NCI-H526 treated with DMSO at 0.1 percent for 48 hours (cell line): Measurements from ENCODE around the gene MAPKAP1.

Experiments used
- DNase-seq: peaks from one replicate; lab custom pipeline; 2025; lab: John Stamatoyannopoulos, UW

MAPKAP1 gene

DNA sequence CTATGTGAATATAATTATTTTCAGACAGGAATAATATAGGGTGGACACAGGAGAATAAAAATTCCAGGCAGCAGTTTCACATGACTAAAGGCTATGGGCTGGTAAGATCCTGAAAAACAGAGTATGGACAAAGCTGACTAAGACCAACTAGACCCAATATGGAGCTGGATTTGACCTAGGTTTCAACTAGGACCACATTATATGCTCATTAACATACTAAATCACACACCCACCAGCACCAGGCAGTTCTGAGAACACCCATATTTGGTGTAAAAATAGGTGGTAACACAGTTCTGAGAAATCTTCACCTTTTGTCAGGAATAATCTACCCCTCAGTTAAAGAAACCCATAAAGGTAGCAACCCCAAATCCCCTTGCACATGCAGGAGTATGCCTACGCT lies 64.7 kb downstream of the MAPKAP1 start:
- DNase-seq, result no peak

- no peak for DNase-seq
Measured at GRCh38 chr9:125639057-125639456, 68.0 kb downstream of the MAPKAP1 start.

DNA sequence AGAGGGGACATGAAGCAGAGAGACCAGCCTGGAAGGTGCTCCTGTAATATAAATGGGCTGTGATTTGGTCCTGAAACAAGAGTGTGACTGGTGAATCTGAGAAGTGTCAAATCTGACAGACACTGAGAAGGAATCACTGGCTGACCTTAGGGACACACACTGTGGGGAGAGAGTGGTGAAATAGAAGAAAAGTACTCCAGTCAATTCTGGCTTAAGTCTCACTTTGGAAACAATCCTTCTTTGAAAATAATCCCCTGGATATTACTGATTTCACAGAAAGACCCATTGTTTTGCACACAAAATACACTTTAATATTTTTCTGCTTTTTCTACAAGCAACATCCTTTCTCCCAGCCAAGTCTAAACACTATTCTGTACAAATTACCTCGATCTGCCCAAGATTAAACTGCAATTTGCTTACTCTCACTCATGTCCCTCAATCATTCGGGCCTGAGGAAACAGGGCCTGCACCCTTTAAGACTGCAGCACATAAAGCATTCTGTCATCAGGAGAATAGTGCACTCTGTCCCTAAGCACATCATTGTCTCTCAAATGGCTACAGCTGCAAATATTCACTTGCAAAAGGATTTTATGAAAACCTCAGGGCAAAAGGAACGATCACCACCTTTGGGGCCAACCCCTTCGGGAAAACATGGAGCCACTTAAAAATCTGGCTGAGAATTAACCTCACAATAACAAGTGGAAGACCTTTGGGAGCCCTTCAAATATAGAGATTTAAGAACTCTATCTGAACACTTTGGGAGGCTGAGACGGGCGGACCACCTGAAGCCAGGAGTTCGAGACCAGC lies 68.6 kb downstream of the MAPKAP1 start:
- DNase-seq, result no peak

DNA sequence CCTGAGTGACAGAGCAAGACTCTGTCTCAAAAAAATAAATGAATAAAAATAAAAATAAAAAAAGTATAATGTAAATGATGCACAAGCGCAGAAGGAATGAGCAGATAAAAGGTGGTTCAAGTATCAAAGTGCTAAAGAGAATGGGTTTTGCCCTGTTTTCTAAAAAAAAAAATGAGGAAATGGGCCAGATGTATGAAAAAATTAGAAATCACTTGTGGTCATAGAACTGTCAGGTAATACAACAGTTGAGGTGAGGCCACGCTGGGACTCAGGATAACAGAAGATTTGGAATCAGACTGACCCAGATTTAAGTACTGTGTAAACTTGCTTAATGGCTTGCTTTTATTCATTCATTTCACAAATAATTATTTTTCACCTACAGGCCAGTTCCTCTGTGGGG lies 69.8 kb downstream of the MAPKAP1 start:
- DNase-seq, result no peak

DNA sequence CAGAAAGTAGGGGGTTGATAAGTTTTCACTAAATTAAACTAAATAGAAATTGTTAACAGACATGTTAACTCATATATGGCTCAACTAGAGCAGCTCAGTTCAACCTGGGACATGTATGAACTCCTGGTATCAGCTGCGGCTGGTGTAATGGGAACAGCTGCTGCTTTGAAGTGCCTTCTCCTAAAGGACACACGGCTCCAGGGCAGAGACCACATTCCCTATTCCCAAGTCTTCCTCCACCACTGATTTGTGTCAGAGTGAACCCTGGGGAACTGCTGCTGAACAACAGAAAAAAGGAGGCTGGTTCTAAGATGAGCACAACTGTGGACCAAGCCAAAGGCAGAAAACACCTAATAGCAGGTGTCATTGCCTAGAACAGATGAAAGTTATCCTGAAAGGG lies 71.1 kb downstream of the MAPKAP1 start:
- no peak for DNase-seq

GRCh38 chr9:125634040-125634717 lies 72.8 kb downstream of the MAPKAP1 start:
- no peak for DNase-seq

- no peak for DNase-seq
Measured at GRCh38 chr9:125633116-125633745, 73.8 kb downstream of the MAPKAP1 start.

DNA sequence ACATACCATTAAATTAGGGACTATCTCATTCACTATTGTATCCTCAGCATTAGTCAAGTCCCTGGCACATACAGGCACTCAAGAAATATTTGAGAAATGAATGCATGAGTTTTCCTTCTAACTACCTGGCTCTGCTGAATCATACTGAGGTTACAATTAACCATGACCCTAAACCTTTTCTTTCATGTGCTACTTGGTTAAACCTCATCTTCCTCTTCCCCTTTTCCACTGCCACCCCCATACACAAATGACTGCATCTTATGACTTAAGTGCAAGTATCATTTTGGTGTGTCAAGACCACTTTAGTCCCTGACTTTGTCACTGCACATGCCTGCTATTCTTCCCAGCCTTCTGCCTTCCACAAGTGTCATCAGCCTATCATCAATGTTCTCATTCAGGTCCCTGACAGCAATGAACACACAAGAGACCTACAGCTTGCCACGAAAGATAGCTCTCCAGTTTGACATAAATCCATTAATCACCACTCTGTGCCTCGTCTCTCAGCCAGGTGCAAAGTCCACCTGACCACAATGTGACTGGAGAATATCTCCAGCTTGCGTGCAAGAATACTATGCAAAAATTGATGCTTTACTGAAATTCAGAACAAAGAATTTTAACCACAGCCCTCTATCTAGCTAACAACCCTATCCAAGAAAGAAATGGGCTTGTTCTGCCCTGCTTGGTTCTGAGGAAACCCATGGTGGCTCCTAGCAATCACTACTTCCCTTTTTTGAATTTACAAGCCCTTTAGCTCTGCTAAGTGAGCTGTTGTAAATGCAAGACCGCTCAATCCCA lies 74.5 kb downstream of the MAPKAP1 start:
- peak; percentile 37 for DNase-seq

GRCh38 chr9:125631391-125632085 lies 75.5 kb downstream of the MAPKAP1 start:
- peak; percentile 26 for DNase-seq

DNA sequence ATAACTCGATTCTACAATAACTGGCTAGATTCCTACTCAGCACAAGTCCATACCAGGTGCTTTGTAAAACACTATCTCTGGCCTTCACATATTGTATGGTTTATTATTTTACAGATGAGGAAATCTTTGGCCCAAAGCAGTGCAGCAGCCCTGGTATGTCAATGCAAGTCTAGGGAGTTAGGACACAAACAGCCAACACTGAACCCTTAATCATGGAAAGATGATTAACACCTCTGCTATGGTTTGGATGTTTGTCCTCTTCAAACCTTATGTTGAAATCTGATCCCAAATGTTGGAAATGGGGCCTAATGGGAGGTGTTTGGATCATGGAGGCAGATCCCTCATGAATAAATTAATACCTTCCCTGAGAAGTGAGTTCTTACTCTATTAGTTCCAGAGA lies 76.6 kb downstream of the MAPKAP1 start:
- no peak for DNase-seq

GRCh38 chr9:125629446-125629845 lies 77.6 kb downstream of the MAPKAP1 start:
- no peak for DNase-seq

DNA sequence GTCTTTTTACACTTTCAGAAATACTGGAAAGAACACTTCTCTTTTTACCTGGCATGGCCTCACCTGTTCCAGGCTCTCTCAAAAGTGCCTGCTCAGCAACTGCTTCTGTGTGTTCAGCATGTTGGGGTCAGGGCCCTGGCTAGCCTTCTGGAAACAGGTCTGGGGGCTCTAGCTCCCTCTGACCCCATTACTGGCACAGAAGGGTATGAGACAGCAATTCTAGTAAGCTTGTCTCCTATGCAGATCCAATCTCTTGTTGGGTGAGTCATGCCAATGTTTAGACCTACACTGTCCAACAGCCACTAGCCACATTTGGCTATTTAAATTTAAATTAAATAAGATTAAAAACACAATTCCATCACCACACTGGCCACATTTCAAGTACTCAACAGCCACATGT lies 80.8 kb downstream of the MAPKAP1 start:
- no peak for DNase-seq

GRCh38 chr9:125621170-125621569 lies 85.8 kb downstream of the MAPKAP1 start:
- no peak for DNase-seq

DNA sequence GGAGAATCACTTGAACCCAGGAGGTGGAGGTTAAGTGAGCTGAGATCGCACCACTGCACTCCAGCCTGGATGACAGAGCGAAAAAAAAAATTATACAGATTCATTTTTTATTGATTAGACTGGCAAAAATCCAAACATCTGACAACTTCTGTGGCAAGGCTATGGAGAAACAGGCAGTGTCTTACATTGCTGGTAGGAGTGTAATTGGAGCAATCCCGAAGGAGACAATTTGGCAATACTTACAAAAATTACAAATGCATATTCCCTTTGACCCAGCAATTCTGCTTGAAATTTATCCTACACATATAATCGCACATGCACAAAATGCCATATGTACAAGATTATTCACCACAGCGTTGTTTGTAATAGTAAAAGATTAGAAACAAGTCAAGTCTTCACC lies 86.8 kb downstream of the MAPKAP1 start:
- no peak for DNase-seq

DNA sequence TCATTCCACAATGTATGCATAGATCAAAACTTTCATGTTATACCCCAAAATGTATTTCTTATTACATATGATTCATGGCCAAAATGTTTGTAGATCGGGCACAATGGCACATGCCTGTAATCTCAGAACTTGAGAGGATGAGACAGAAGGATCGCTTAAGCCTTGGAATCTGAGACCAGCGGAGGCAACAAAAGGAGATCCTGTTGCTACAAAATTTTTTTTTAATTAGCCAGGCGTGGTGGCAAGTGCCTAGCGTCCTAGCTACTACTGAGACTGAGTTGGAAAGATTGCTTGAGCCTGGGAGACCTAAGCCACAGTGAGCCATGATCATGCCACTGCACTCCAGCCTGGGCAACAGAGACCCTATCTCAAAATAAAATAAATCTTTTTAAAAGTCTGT lies 89.9 kb downstream of the MAPKAP1 start:
- DNase-seq, result no peak

GRCh38 chr9:125613141-125613540 lies 93.9 kb downstream of the MAPKAP1 start:
- DNase-seq, result no peak

DNA sequence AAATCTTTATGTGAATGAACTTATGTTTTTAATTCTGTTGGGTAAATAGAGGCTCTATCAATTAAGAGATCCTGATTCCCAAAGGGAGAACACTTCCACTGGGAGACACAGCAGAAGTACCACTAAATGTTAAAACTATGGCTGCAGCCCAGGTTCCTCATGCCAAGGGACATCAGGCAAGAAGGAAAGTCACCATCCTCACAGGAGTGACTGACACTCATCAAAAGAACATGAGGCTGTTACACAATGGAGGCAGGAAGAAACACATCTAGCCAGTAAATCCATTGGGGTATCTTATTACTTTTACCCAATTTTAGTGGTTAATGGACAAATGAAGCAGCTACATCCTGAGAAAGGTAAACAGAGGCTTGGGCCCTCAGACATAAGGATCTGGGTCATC lies 94.4 kb downstream of the MAPKAP1 start:
- no peak for DNase-seq

DNA sequence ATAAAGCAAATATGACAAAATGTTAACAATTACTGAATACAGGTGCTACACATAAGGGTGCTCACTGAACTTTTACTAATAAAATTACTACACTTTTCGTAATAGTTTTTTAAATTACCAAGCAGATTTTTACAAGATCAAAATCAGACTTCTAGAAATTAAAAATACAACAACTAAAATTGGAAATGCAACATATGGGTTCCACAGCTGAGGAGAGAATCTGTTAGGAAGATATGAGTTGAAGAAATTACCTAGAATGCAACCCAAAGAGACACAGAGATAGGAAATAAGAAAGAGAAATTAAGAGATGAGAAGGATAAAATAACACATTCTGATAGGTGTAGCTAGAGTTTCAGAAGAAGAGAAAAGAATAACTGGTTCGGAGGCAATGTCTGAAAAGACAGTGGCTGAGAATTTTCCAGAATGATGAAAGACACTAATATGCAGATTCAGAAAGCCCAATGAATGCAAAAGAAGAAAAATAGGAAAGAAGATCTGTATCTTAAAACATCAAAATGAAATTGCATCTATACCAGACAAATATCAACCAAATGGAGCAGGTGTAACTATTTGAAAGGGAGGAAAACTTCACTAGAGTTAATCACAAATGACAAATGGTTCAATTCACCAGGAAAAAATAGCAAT lies 95.8 kb downstream of the MAPKAP1 start:
- no peak for DNase-seq

DNA sequence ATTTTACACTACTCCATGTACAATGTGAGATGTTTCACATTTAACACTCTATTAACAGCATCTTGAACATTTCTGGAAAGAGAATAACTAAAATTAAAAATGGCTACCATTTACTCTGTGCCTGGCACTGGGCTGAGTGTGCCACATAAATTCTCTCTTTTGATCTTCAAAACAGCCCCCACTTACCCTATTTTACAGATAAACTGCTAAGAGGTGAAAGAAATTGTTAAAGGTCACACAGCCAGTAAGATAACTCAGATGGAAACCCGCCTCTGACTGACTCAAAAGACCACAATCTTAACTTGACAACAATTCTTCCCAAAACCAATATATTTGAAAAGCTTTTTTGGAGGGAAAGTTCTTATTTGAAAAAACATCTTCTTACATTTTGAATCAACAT lies 97.3 kb downstream of the MAPKAP1 start:
- no peak for DNase-seq

GRCh38 chr9:125608489-125609224 lies 98.4 kb downstream of the MAPKAP1 start:
- no peak for DNase-seq

DNA sequence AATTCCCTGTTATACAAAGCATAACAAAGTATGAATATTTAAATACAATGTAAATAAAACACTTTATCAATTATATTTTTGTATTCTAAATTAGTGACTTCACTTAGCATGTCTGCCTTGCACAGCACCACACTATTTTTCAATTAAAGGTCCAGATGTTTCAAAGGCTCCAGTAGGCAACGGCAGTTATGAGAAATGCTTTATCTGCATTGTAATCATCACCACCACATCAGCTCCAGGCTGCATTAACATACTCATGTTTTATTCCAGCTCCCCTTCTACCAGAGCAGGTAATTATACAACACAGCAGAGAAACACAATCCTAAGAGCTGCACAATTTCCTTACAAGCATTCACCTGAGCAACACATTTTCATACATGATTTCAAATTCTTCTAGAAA lies 102.8 kb downstream of the MAPKAP1 start:
- DNase-seq, result peak; percentile 52
